B cell (primary cell): ENCODE results near the gene CLECL1. TPM values are rescaled to one million over a fixed set of nuclear protein-coding genes. Genes with fewer than 3 reads are reported as not detected.
A peak's percentile ranks its signal among the peaks of the same experiment; 100 is the strongest.
"Not testable (repeated sequence)": the region's sequence is repeated elsewhere in the genome, so short reads cannot be mapped to it uniquely, and the experiment has no call there.

Experiments used
- ATAC-seq: fragments of 200-7000 bp; cut with Tn5 transposase; one replicate; pipeline ENCODE4 v1.10.0; 2021; ENCODE audit warnings: low read depth, mild to moderate bottlenecking, moderate number of reproducible peaks, moderate library complexity
- CTCF ChIA-PET: fragments of 350-600 bp; sonication (Branson Sonifier 250); formaldehyde crosslinking; loops from one replicate; lab custom pipeline; 2021; ENCODE audit warnings: antibody characterized with exemption, inconsistent platforms; lab: Charles Lee
- POLR2A ChIA-PET: fragments of 350-600 bp; sonication (Branson Sonifier 250); formaldehyde crosslinking; loops from one replicate; lab custom pipeline; 2021; ENCODE audit warnings: antibody characterized with exemption; lab: Charles Lee
- DNase-seq: peaks from one replicate; pipeline ENCODE4 v3.0.0; 2013
- H2AFZ ChIP-seq: 2 replicates; pipeline ENCODE4 v1.6.1; 2012; ENCODE audit warnings: mild to moderate bottlenecking, low read depth, low read length; ENCODE audit not compliant: insufficient read depth, poor library complexity, severe bottlenecking
- H3K27ac ChIP-seq, 2 donors: 1 replicate in 1 of 2; 2 replicates in 1 of 2; pipeline ENCODE4 v1.5.1; 2012 to 2013; ENCODE audit warnings: low read length in 2 of 2, mild to moderate bottlenecking in 2 of 2, moderate library complexity in 1 of 2
- H3K27me3 ChIP-seq, 4 experiments: fragments of 200-600 bp in 1 of 4; sonication (generic) in 1 of 4; replicated peaks in 1 of 4; 1 replicate in 2 of 4; 2 replicates in 2 of 4; pipeline versions ENCODE4 v1.6.1 to v1.7.0; 2013 to 2016; ENCODE audit warnings: low read length in 3 of 4, mild to moderate bottlenecking in 2 of 4, mixed read lengths in 1 of 4, moderate library complexity in 1 of 4; ENCODE audit not compliant: insufficient read depth in 4 of 4, control insufficient read depth in 3 of 4; ENCODE audit errors: control extremely low read depth in 1 of 4
- H3K36me3 ChIP-seq, 2 experiments: replicated peaks in 1 of 2; 1 replicate in 1 of 2; 2 replicates in 1 of 2; pipeline versions ENCODE4 v1.6.1 to v1.7.1; 2013; ENCODE audit warnings: low read length in 1 of 2; ENCODE audit not compliant: insufficient read depth in 2 of 2, control insufficient read depth in 1 of 2; ENCODE audit errors: control extremely low read depth in 1 of 2, extremely low read depth in 1 of 2
- H3K4me1 ChIP-seq, 2 donors: fragments of 200-600 bp in 1 of 2; sonication (generic) in 1 of 2; 1 replicate in 1 of 2; 2 replicates in 1 of 2; pipeline versions ENCODE4 v1.5.1 to v1.6.1; 2013 to 2017; ENCODE audit warnings: low read length in 2 of 2; ENCODE audit not compliant: control insufficient read depth in 2 of 2, insufficient read depth in 2 of 2
- H3K4me2 ChIP-seq: replicated peaks from 2 replicates; pipeline ENCODE3; 2012; ENCODE audit warnings: mild to moderate bottlenecking, low read depth, low read length; ENCODE audit not compliant: poor library complexity, severe bottlenecking
- H3K4me3 ChIP-seq, 5 experiments: fragments of 200-600 bp in 1 of 5; sonication (generic) in 1 of 5; 1 replicate in 3 of 5; 2 replicates in 2 of 5; pipeline versions ENCODE4 v1.5.1 to v1.7.0; 2011 to 2016; ENCODE audit warnings: low read length in 4 of 5, mild to moderate bottlenecking in 4 of 5, low read depth in 2 of 5, control low read depth in 1 of 5, moderate library complexity in 1 of 5; ENCODE audit not compliant: insufficient read depth in 1 of 5; ENCODE audit errors: control extremely low read depth in 1 of 5, extremely low read depth in 1 of 5
- H3K79me2 ChIP-seq: fragments of 200-600 bp; sonication (generic); one replicate; pipeline ENCODE4 v1.6.0; 2016; ENCODE audit warnings: low read length; ENCODE audit not compliant: control insufficient read depth, insufficient read depth
- H3K9ac ChIP-seq: fragments of 200-600 bp; sonication (generic); 2 replicates; pipeline ENCODE4 v1.6.1; 2017; ENCODE audit warnings: mild to moderate bottlenecking, low read length, moderate library complexity
- H3K9me3 ChIP-seq, 3 donors: one replicate each; pipeline versions ENCODE4 v1.6.1 to v1.7.1; 2013; ENCODE audit warnings: low read length in 2 of 3; ENCODE audit not compliant: control insufficient read depth in 2 of 3, insufficient read depth in 1 of 3; ENCODE audit errors: control extremely low read depth in 1 of 3
- H4K20me1 ChIP-seq: 2 replicates; pipeline ENCODE4 v1.6.0; 2012; ENCODE audit warnings: mild to moderate bottlenecking, low read length; ENCODE audit not compliant: insufficient read depth, control insufficient read depth, poor library complexity, severe bottlenecking
- H3K27ac Mint-ChIP-seq: one replicate; pipeline ENCODE4 v1.8.0; 2021; ENCODE audit warnings: mixed read lengths
- H3K27me3 Mint-ChIP-seq: one replicate; pipeline ENCODE4 v1.8.0; 2021; ENCODE audit warnings: mixed read lengths
- H3K4me1 Mint-ChIP-seq: one replicate; pipeline ENCODE4 v1.8.0; 2021; ENCODE audit warnings: mixed read lengths
- H3K4me3 Mint-ChIP-seq: one replicate; pipeline ENCODE4 v1.8.0; 2021; ENCODE audit warnings: mixed read lengths
- H3K9me3 Mint-ChIP-seq: one replicate; pipeline ENCODE4 v1.8.0; 2022; ENCODE audit warnings: mixed read lengths; ENCODE audit not compliant: insufficient read depth
- CTCF ChIP-seq: fragments of 200-600 bp; IDR thresholded peaks from one replicate; pipeline ENCODE4 v1.8.0; 2022; ENCODE audit warnings: antibody characterized with exemption, mild to moderate bottlenecking
- EZH2 ChIP-seq: IDR thresholded peaks from 2 replicates; pipeline ENCODE4 v1.6.1; 2012; ENCODE audit warnings: borderline replicate concordance, low read depth, mild to moderate bottlenecking, moderate library complexity, low read length; ENCODE audit not compliant: insufficient read depth, poor library complexity, severe bottlenecking
- WGBS: methylation state at CpG from one replicate; pipeline ENCODE4 v1.1.5; 2013; ENCODE audit warnings: missing lambda C conversion rate; ENCODE audit not compliant: insufficient coverage; 5-methylcytosine and 5-hydroxymethylcytosine counted together
- intact Hi-C: fragments of 100-400 bp; cut with micrococcal nuclease; formaldehyde crosslinking; loops from one replicate; pipeline ENCODE4 v1.10.0; 2022
- polyA plus RNA-seq: library from polyadenylated mRNA; depleted of rRNA; stranded (reverse); fragments of >200 nt; gene quantifications from 2 replicates; pipeline ENCODE4 v1.2.3, GENCODE V29; 2012
- total RNA-seq, 2 donors: library from RNA; stranded (reverse); fragments of 120-200 nt in 1 of 2; gene quantifications; 1 replicate in 1 of 2; 2 replicates in 1 of 2; pipeline versions ENCODE4 v1.2.3 to v1.2.4, GENCODE V29; 2013 to 2022

CLECL1 gene
- total and polyA plus RNA-seq, 2 donors (not counting 1 experiment from before 2014, with no cell fraction given) = 30.7 to 51.4 TPM

- ChIA-PET CTCF (interaction anchor here (1.1 to 7.8 kb wide), 16 partner anchors 10 to 376 kb away, joined by 3 to 81 read pairs (median 9); partner anchors contain the start of gene CLECL1), POLR2A (interaction anchor here (2.9 kb wide), 1 partner anchor 57 kb away, joined by 10 read pairs; no protein-coding TSS in a partner anchor)
- Histone ChIP-seq H3K9ac (peak overlapping the region; percentile 54), H3K36me3 (no peaks in the 10 kb centered on the region), H3K79me2 (peaks cover 31% of the 10 kb centered on the region), H3K4me2 (peak overlapping the region; percentile 68), H3K27me3 (no peaks in the 10 kb centered on the region), H3K27ac (peak overlapping the region; percentile 72 to 92), H3K9me3 (peaks cover 0 to 4% (median 3%) of the 10 kb centered on the region in 3 donors), H3K4me3 (peak overlapping the region in 3 of 5 experiments; percentile 13 to 47 (median 31)), H4K20me1 (no peaks in the 10 kb centered on the region), H2AFZ (peak overlapping the region; percentile 67), H3K4me1 (peaks cover 77 to 78% of the 10 kb centered on the region in 2 donors)
- Mint-ChIP-seq H3K9me3 (peaks cover 2% of the 10 kb centered on the region), H3K27me3 (no peaks in the 10 kb centered on the region), H3K4me1 (peaks cover 85% of the 10 kb centered on the region), H3K27ac (peak overlapping the region; percentile 89), H3K4me3 (peak overlapping the region; percentile 35)
- DNase-seq (no peak), ATAC-seq (peak; percentile 46)
- intact Hi-C loops = loop anchor here (2.0 to 5.0 kb wide), 2 partner anchors 29 to 35 kb away; no protein-coding TSS in a partner anchor
- TF ChIP-seq EZH2 = no peak
- no peak for TF ChIP-seq CTCF
Measured at GRCh38 chr12:9707356-9707755, 25.5 kb downstream of the CLECL1 start.

GRCh38 chr12:9706086-9706685 is 26.7 kb downstream of the CLECL1 start:
- Histone ChIP-seq H2AFZ (peak overlapping the region; percentile 13), H3K27me3 (no peaks in the 10 kb centered on the region), H3K4me1 (peaks cover 77% of the 10 kb centered on the region in 2 donors), H3K9me3 (peaks cover 0 to 4% (median 3%) of the 10 kb centered on the region in 3 donors), H3K36me3 (no peaks in the 10 kb centered on the region), H3K4me3 (peak overlapping the region in 1 of 5 experiments; percentile 45), H3K79me2 (peaks cover 27% of the 10 kb centered on the region), H3K4me2 (peak overlapping the region; percentile 68), H3K27ac (peak overlapping the region; percentile 82 to 92), H4K20me1 (no peaks in the 10 kb centered on the region), H3K9ac (peak overlapping the region; percentile 48)
- peak overlapping the region; percentile 92 for H3K27ac Mint-ChIP-seq
- peak overlapping the region; percentile 78 for H3K4me3 Mint-ChIP-seq
- H3K4me1 Mint-ChIP-seq = peaks cover 85% of the 10 kb centered on the region
- DNase-seq (peak; percentile 67), ATAC-seq (no peak)
- H3K9me3 Mint-ChIP-seq = peaks cover 2% of the 10 kb centered on the region
- no peak for TF ChIP-seq EZH2
- ChIA-PET POLR2A (interaction anchor here (0.8 to 0.9 kb wide), 2 partner anchors 36 to 37 kb away, joined by 3 read pairs; partner anchors contain the start of gene CLEC2D), CTCF (interaction anchor here (0.5 to 7.8 kb wide), 14 partner anchors 19 to 375 kb away, joined by 3 to 81 read pairs (median 4); no protein-coding TSS in a partner anchor)
- intact Hi-C loops = loop anchor here (1.0 to 5.0 kb wide), 3 partner anchors 11 to 34 kb away; no protein-coding TSS in a partner anchor
- no peaks in the 10 kb centered on the region for H3K27me3 Mint-ChIP-seq

- ATAC-seq, H3K27me3 Mint-ChIP-seq, DNase-seq, H3K9me3 ChIP-seq, POLR2A ChIA-PET, intact Hi-C loops, H3K4me2 ChIP-seq, H3K36me3 ChIP-seq, H3K9ac ChIP-seq, H3K27me3 ChIP-seq, H3K4me3 Mint-ChIP-seq, H3K9me3 Mint-ChIP-seq, H3K4me3 ChIP-seq, H4K20me1 ChIP-seq, H2AFZ ChIP-seq: not testable (repeated sequence)
- H3K27ac ChIP-seq = peak overlapping the region in 1 of 2 donors; percentile 48
- Mint-ChIP-seq H3K27ac (peak overlapping the region; percentile 12), H3K4me1 (peaks cover 84% of the 10 kb centered on the region)
- WGBS = no CpG with 5 or more reads among the region's 5 CpGs
- H3K79me2 ChIP-seq = peaks cover 24% of the 10 kb centered on the region
- CTCF ChIA-PET = interaction anchor here (1.6 to 4.3 kb wide), 2 partner anchors 26 to 45 kb away, joined by 5 to 26 read pairs; no protein-coding TSS in a partner anchor
- peaks cover 73 to 75% of the 10 kb centered on the region in 2 donors for H3K4me1 ChIP-seq
Measured at GRCh38 chr12:9704561-9704960, 28.3 kb downstream of the CLECL1 start.
